ENCODE data around the gene SLC24A3.

DNA sequence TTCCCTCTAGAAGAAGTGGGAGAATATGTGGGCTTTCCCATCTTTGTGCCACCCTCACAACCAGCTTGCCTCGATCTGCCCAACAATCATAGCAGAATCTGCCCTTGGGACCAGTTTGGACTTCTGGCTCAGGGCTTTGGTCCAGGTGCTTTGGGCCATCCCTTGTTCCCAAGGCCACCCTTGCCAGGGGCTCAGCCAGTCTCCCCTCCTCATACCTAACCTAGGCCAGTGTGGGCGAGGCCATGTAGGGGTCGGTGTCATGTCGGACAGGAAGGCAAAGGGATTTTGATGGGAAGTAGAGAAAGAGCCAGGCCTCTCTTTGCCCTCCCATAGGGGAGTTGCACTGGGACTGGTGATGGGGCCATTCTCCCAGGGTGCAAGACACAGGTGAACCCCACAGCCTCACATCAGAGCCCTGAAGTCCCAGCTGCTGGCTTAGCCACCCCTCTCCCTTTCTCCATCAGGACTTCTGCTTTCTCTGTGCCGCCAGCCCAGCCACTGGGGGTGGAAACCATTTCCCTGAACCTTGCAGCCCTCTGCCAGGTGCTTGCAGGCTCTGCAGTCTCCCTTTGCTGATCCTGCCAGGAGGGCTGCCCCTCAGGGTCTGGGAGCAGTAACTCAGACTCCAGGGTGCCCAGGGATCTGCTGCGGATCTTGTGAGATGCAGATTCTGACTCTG is 60.7 kb downstream of the SLC24A3 start:
- TF ChIP-seq, protein P1, sequence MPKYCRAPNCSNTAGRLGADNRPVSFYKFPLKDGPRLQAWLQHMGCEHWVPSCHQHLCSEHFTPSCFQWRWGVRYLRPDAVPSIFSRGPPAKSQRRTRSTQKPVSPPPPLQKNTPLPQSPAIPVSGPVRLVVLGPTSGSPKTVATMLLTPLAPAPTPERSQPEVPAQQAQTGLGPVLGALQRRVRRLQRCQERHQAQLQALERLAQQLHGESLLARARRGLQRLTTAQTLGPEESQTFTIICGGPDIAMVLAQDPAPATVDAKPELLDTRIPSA (CRISPR knock-in tag; IDR thresholded peaks at IDR 0.05; ENCODE audit: borderline replicate concordance), result no peak
- TF ChIP-seq ZNF263 (CRISPR knock-in tag; IDR thresholded peaks at IDR 0.05), result no peak
- TF ChIP-seq POLR2A (IDR thresholded peaks at IDR 0.05; ENCODE audit: insufficient read depth in 1 of 2, low read depth in 2 of 2, low read length in 2 of 2), result no peak
- no peak for TF ChIP-seq CHD2 (IDR thresholded peaks at IDR 0.05; ENCODE audit: low read depth, low read length)
- no peak for TF ChIP-seq RXRA (CRISPR knock-in tag; IDR thresholded peaks at IDR 0.05)
- TF ChIP-seq CC2D1A (CRISPR knock-in tag; IDR thresholded peaks at IDR 0.05), result no peak
- TF ChIP-seq, protein P2, sequence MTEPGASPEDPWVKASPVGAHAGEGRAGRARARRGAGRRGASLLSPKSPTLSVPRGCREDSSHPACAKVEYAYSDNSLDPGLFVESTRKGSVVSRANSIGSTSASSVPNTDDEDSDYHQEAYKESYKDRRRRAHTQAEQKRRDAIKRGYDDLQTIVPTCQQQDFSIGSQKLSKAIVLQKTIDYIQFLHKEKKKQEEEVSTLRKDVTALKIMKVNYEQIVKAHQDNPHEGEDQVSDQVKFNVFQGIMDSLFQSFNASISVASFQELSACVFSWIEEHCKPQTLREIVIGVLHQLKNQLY (CRISPR knock-in tag; IDR thresholded peaks at IDR 0.05), result no peak
- TF ChIP-seq, protein P3, sequence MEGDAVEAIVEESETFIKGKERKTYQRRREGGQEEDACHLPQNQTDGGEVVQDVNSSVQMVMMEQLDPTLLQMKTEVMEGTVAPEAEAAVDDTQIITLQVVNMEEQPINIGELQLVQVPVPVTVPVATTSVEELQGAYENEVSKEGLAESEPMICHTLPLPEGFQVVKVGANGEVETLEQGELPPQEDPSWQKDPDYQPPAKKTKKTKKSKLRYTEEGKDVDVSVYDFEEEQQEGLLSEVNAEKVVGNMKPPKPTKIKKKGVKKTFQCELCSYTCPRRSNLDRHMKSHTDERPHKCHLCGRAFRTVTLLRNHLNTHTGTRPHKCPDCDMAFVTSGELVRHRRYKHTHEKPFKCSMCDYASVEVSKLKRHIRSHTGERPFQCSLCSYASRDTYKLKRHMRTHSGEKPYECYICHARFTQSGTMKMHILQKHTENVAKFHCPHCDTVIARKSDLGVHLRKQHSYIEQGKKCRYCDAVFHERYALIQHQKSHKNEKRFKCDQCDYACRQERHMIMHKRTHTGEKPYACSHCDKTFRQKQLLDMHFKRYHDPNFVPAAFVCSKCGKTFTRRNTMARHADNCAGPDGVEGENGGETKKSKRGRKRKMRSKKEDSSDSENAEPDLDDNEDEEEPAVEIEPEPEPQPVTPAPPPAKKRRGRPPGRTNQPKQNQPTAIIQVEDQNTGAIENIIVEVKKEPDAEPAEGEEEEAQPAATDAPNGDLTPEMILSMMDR (CRISPR knock-in tag; IDR thresholded peaks at IDR 0.05), result no peak
- no peak for TF ChIP-seq TMF1 (CRISPR knock-in tag; IDR thresholded peaks at IDR 0.05; ENCODE audit: low read depth)
- TF ChIP-seq TAF1 (CRISPR knock-in tag; IDR thresholded peaks at IDR 0.05), result no peak
- TF ChIP-seq ZNF232 (CRISPR knock-in tag; IDR thresholded peaks at IDR 0.05; ENCODE audit: borderline replicate concordance), result no peak
- no peak for TF ChIP-seq ZNF20 (CRISPR knock-in tag; IDR thresholded peaks at IDR 0.05)
